ENCODE measurements around the gene ERBIN.

GRCh38 chr5:65883461-65883860 is 42.9 kb upstream of the ERBIN start:
- TF ChIP-seq CTCF (IDR thresholded peaks at IDR 0.05) (no peak), POLR2A (IDR thresholded peaks at IDR 0.05) (no peak)

Data from Peyer's patch (tissue), 4 donors.